Gastroesophageal sphincter (tissue), 4 donors: Measurements from ENCODE around the gene NEU2. TPM values are rescaled to one million over a fixed set of nuclear protein-coding genes. Genes with fewer than 3 reads are reported as not detected.

Source experiments
- ATAC-seq: fragments of 150-250 bp; one replicate; pipeline ENCODE4 v1.9.1; 2016; ENCODE audit warnings: mild to moderate bottlenecking, moderate library complexity
- H3K27ac ChIP-seq, 4 donors: fragments of 200-600 bp; sonication (generic) in 3 of 4; 1 replicate in 3 of 4; 2 replicates in 1 of 4; pipeline ENCODE4 v1.5.1; 2016 to 2019
- H3K27me3 ChIP-seq: fragments of 200-600 bp; sonication (generic); one replicate; pipeline ENCODE4 v1.5.1; 2019
- H3K36me3 ChIP-seq, 2 donors: fragments of 200-600 bp; sonication (generic); one replicate each; pipeline ENCODE4 v1.5.1; 2019; ENCODE audit warnings: control low read depth in 1 of 2
- H3K4me1 ChIP-seq, 3 donors: fragments of 200-600 bp; sonication (generic); 1 replicate in 2 of 3; 2 replicates in 1 of 3; pipeline ENCODE4 v1.5.1; 2016 to 2019; ENCODE audit warnings: control low read depth in 2 of 3
- H3K4me3 ChIP-seq, 2 donors: fragments of 200-600 bp; sonication (generic); one replicate each; pipeline ENCODE4 v1.5.1; 2019; ENCODE audit warnings: mild to moderate bottlenecking in 1 of 2, moderate library complexity in 1 of 2
- H3K9me3 ChIP-seq, 3 donors: fragments of 200-600 bp; sonication (generic); one replicate each; pipeline ENCODE4 v1.5.1; 2017 to 2019; ENCODE audit warnings: control low read depth in 2 of 3
- CTCF ChIP-seq, 4 experiments: fragments of 200-600 bp in 2 of 4; fragments of 450-650 bp in 2 of 4; sonication (generic) in 1 of 4; IDR thresholded peaks; one replicate each; pipeline ENCODE4 v1.5.1; 2017 to 2019; ENCODE audit warnings: antibody characterized with exemption in 4 of 4, mild to moderate bottlenecking in 2 of 4, moderate library complexity in 2 of 4
- EP300 ChIP-seq: sonication (generic); formaldehyde crosslinking; IDR thresholded peaks from one replicate; pipeline ENCODE4 v1.6.1; 2017; ENCODE audit warnings: antibody characterized with exemption, mild to moderate bottlenecking
- POLR2A ChIP-seq, 2 donors: fragments of 450-650 bp; IDR thresholded peaks; one replicate each; pipeline ENCODE4 v1.6.1; 2017; ENCODE audit warnings: antibody characterized with exemption in 2 of 2, mild to moderate bottlenecking in 2 of 2, moderate library complexity in 1 of 2
- POLR2AphosphoS5 ChIP-seq: sonication (generic); formaldehyde crosslinking; IDR thresholded peaks from one replicate; pipeline ENCODE4 v1.6.1; 2017; ENCODE audit warnings: antibody characterized with exemption
- WGBS, 2 donors: methylation state at CpG; one replicate each; pipeline ENCODE4 v1.1.5; 2018; ENCODE audit warnings: low coverage in 1 of 2; 5-methylcytosine and 5-hydroxymethylcytosine counted together
- total RNA-seq, 4 donors: library from RNA; depleted of rRNA; stranded (reverse); fragments of >200 nt; gene quantifications; one replicate each; pipeline ENCODE4 v1.1.0, GENCODE V29; 2016

Gene NEU2
- total RNA-seq, 4 donors from 2014 or later = not detected

DNA sequence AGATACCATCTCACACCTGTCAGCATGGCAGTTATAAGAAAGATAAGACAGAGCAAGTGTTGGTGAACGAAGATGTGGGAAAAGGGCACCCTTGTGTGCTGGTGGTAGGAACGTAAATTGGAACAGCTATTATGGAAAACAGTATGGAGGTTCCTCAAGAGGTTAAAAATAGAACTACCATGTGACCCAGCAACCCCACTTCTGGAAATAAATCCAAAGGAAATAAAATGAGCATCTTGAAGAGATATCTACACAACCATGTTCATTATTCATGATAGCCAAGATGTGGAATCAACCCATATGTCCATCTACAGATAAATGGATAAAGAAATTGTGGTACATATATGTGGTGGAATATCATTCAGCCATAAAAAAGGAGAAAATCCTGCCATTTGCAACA, 46.3 kb upstream of the NEU2 start:
- Histone ChIP-seq H3K27me3 (peaks cover 52% of the 10 kb centered on the region), H3K4me3 (no peak overlapping the region), H3K4me1 (peaks cover 0 to 6% (median 0%) of the 10 kb centered on the region in 3 donors), H3K27ac (no peak overlapping the region), H3K36me3 (no peaks in the 10 kb centered on the region), H3K9me3 (peaks cover 0 to 13% (median 0%) of the 10 kb centered on the region in 3 donors)
- ATAC-seq = no peak
- TF ChIP-seq CTCF (IDR thresholded peaks at IDR 0.05) (no peak), POLR2A (IDR thresholded peaks at IDR 0.05) (no peak), EP300 (no peak), POLR2AphosphoS5 (no peak)
- WGBS, 2 donors = 84 to 100% methylated on average over 2 of the region's 2 CpGs

- 62 to 72% methylated on average over 4 of the region's 4 CpGs for WGBS, 2 donors
- H3K4me1 ChIP-seq = peaks cover 0 to 2% (median 0%) of the 10 kb centered on the region in 3 donors
- H3K36me3 ChIP-seq = no peaks in the 10 kb centered on the region
- TF ChIP-seq CTCF (IDR thresholded peaks at IDR 0.05) (no peak), EP300 (no peak)
- H3K4me3 ChIP-seq = no peak overlapping the region
- no peak for ATAC-seq
- no peaks in the 10 kb centered on the region for H3K27me3 ChIP-seq
- H3K27ac ChIP-seq = no peak overlapping the region
- no peaks in the 10 kb centered on the region for H3K9me3 ChIP-seq
These were observed 39.1 kb upstream of the NEU2 start for GRCh38 chr2:232993231-232993821.

GRCh38 chr2:232994446-232994845, 38.0 kb upstream of the NEU2 start:
- no peaks in the 10 kb centered on the region for H3K4me1 ChIP-seq
- TF ChIP-seq POLR2A (IDR thresholded peaks at IDR 0.05) (no peak), POLR2AphosphoS5 (no peak), EP300 (no peak), CTCF (IDR thresholded peaks at IDR 0.05) (no peak)
- WGBS, 2 donors = 74 to 100% methylated on average over 2 to 5 of the region's 5 CpGs
- ATAC-seq = no peak
- no peaks in the 10 kb centered on the region for H3K36me3 ChIP-seq
- H3K4me3 ChIP-seq = no peak overlapping the region
- no peaks in the 10 kb centered on the region for H3K9me3 ChIP-seq
- no peak overlapping the region for H3K27ac ChIP-seq
- H3K27me3 ChIP-seq = no peaks in the 10 kb centered on the region

DNA sequence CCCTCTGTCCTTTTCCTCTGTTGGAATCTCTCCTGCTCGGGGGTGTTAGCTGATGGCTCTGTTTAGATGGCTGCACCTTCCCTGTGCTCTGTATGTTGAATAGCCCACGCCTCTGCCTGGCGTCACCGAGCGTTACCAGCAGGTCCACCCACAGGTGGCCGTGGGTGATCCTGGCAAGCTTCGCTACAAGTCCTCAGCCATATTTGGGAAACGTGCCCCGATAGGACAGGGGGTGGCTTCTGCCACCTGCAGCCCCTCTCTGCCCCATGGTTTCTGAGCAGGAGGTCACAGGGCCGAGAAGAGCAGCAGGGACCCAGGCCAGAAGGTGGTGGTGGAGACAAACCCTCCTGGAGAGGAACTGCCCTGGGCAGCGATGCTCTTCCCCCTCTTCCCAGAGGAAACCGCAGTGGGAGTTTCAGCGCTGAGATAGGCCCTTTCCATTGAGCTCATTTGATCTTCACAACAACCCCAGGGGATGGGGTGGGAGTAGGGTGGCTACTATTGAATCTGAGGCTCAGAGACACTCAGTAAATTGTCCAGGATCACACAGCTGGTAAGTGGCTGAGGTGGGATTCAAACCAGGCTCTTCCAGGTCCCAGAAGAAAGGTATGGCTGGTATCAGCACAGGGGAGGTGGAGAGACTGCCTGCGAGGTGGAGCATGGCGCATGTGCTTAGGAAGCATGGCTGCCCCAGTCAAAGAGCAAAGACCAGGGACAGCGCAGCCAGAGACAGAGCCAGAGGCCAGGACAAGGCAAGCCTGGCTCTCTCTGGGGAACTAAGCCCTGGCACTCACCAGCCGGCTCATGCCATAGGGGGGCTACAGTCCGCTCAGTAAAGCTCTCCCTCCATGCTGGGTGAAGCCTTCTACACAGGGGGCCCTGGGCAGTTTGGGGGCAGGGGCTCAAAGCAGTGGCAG, 34.5 kb upstream of the NEU2 start:
- Histone ChIP-seq H3K27me3 (no peaks in the 10 kb centered on the region), H3K27ac (no peak overlapping the region), H3K9me3 (no peaks in the 10 kb centered on the region), H3K4me3 (no peak overlapping the region), H3K36me3 (no peaks in the 10 kb centered on the region), H3K4me1 (no peaks in the 10 kb centered on the region)
- ATAC-seq = no peak
- 74 to 82% methylated on average over 2 to 4 of the region's 18 CpGs for WGBS, 2 donors
- TF ChIP-seq CTCF (IDR thresholded peaks at IDR 0.05) (no peak), POLR2AphosphoS5 (no peak), POLR2A (IDR thresholded peaks at IDR 0.05) (no peak), EP300 (no peak)

GRCh38 chr2:232998666-232998985, 33.8 kb upstream of the NEU2 start:
- Histone ChIP-seq H3K4me3 (no peak overlapping the region), H3K27me3 (no peaks in the 10 kb centered on the region), H3K9me3 (no peaks in the 10 kb centered on the region), H3K4me1 (no peaks in the 10 kb centered on the region), H3K27ac (no peak overlapping the region), H3K36me3 (no peaks in the 10 kb centered on the region)
- WGBS, 2 donors = no CpG with 5 or more reads among the region's 5 CpGs
- ATAC-seq = no peak
- TF ChIP-seq POLR2A (IDR thresholded peaks at IDR 0.05) (no peak), EP300 (no peak), CTCF (IDR thresholded peaks at IDR 0.05) (no peak), POLR2AphosphoS5 (no peak)
